Pancreas (tissue), 10 donors: ENCODE measurements around the gene SSBP4. TPM values are rescaled to one million over a fixed set of nuclear protein-coding genes. Genes with fewer than 3 reads are reported as not detected.

Experiments
- ATAC-seq, 4 donors: fragments of 200-7000 bp; cut with Tn5 transposase; one replicate each; pipeline versions ENCODE4 v1.8.0 to v1.9.1; 2020; ENCODE audit warnings: mild to moderate bottlenecking in 4 of 4, moderate library complexity in 4 of 4
- DNase-seq, 6 donors: peaks; one replicate each; pipeline ENCODE4 v3.0.0-alpha.2; 2020
- FAIRE-seq: peaks from 2 replicates; lab custom pipeline; 2012; peaks lifted over from hg19 to GRCh38; lab: Jason Lieb, UNC
- H3K27ac ChIP-seq, 4 donors: fragments of 200-600 bp; sonication (generic); 1 replicate in 3 of 4; 2 replicates in 1 of 4; pipeline versions ENCODE4 v1.5.0 to v1.8.0; 2020
- H3K27me3 ChIP-seq, 4 donors: fragments of 200-600 bp; one replicate each; pipeline ENCODE4 v1.8.0; 2021
- H3K36me3 ChIP-seq, 3 donors: fragments of 200-600 bp; sonication (generic) in 1 of 3; one replicate each; pipeline versions ENCODE4 v1.5.0 to v1.8.0; 2020 to 2021
- H3K4me1 ChIP-seq, 3 donors: fragments of 200-600 bp; one replicate each; pipeline ENCODE4 v1.8.0; 2021
- H3K4me3 ChIP-seq, 4 donors: fragments of 200-600 bp; sonication (generic) in 2 of 4; one replicate each; pipeline versions ENCODE4 v1.5.0 to v1.8.0; 2020 to 2021
- H3K9me3 ChIP-seq, 4 donors: fragments of 200-600 bp; one replicate each; pipeline ENCODE4 v1.8.0; 2021
- CTCF ChIP-seq, 4 donors: fragments of 200-600 bp; sonication (generic) in 3 of 4; IDR thresholded peaks; one replicate each; pipeline versions ENCODE4 v1.5.0 to v1.8.0; 2021; ENCODE audit warnings: antibody characterized with exemption in 4 of 4
- WGBS, 2 donors: extraction: QIAGEN DNeasy Blood & Tissue Kit; methylation state at CpG; one replicate each; pipeline ENCODE4 v1.1.7; 2013; 5-methylcytosine and 5-hydroxymethylcytosine counted together
- intact Hi-C, 3 donors: fragments of 100-400 bp; cut with DNase I; formaldehyde crosslinking; loops; one replicate each; pipeline versions ENCODE4 v1.11.1 to v1.14.2; 2022
- polyA plus RNA-seq, 2 donors: library from polyadenylated mRNA; stranded (reverse); fragments of 200-250 nt; gene quantifications; one replicate each; pipeline ENCODE4 v1.2.3, GENCODE V29; 2013
- total RNA-seq, 6 donors: library from RNA; stranded (reverse); fragmentation: NEBNext Ultra II Directional in 4 of 6; extraction: Animal tissue kit (Norgen Biotek cat#: 25700) in 4 of 6; gene quantifications; one replicate each; pipeline versions ENCODE4 v1.2.1 to v1.2.4, GENCODE V29; 2021 to 2023
- donor health status: healthy with polysubstance abuse.
- donor health status: DM: no; HTN: no; CAD: no; lungs with moderate emphysema.
- donor health status: DM: no; HTN: no; CAD: no.
- donor health status: control.
- donor health status: control.
- donor health status: Bipolar disorder and iron deficiency.
- donor health status: DM: yes; HTN: yes; CAD: no.
- donor health status: DM: no; HTN: no; CAD: no.
- donor health status: DM: no; HTN: no; CAD: no.
- donor health status: DM: yes; HTN: yes; CAD: no.

Gene SSBP4
- total and polyA plus RNA-seq, 8 donors, result 20.5 to 116 (median 25.8) TPM

- peaks cover 15 to 19% (median 17%) of the 10 kb centered on the region in 3 donors for H3K4me1 ChIP-seq
- no peak for FAIRE-seq
- peak overlapping the region; percentile 51 to 78 (median 76) for H3K27ac ChIP-seq
- no peaks in the 10 kb centered on the region for H3K27me3 ChIP-seq
- intact Hi-C loops, result loop anchor here in 1 of 3 donors (10.0 kb wide), 1 partner anchor 109 kb away; the partner anchor contains the start of gene UBA52
- no peak overlapping the region for H3K4me3 ChIP-seq
- peaks cover 0 to 13% (median 7%) of the 10 kb centered on the region in 3 donors for H3K36me3 ChIP-seq
- DNase-seq, result peak in 2 of 6 donors; percentile 42 to 77
- TF ChIP-seq CTCF (IDR thresholded peaks at IDR 0.05), result no peak
- H3K9me3 ChIP-seq, result no peaks in the 10 kb centered on the region
- ATAC-seq, result no peak
- whole genome bisulfite sequencing, 2 donors, result 86 to 87% methylated on average over 29 to 30 of the region's 30 CpGs
Measured at GRCh38 chr19:18465214-18465963, 46.2 kb downstream of the SSBP4 start.

- peaks cover 15 to 19% (median 17%) of the 10 kb centered on the region in 3 donors for H3K4me1 ChIP-seq
- 76 to 77% methylated on average over 6 of the region's 6 CpGs for WGBS, 2 donors
- no peaks in the 10 kb centered on the region for H3K27me3 ChIP-seq
- no peak for ATAC-seq
- no peak overlapping the region for H3K4me3 ChIP-seq
- no peak for FAIRE-seq
- H3K36me3 ChIP-seq, result peaks cover 0 to 7% (median 7%) of the 10 kb centered on the region in 3 donors
- intact Hi-C loops, result loop anchor here in 1 of 3 donors (10.0 kb wide), 1 partner anchor 109 kb away; the partner anchor contains the start of gene UBA52
- no peaks in the 10 kb centered on the region for H3K9me3 ChIP-seq
- TF ChIP-seq CTCF (IDR thresholded peaks at IDR 0.05), result no peak
- peak overlapping the region in 3 of 4 donors; percentile 74 to 78 (median 77) for H3K27ac ChIP-seq
- DNase-seq, result peak in 1 of 6 donors; percentile 71
Measured at GRCh38 chr19:18465964-18466339, 46.8 kb downstream of the SSBP4 start.

- FAIRE-seq (no peak), ATAC-seq (no peak), DNase-seq (no peak)
- H3K4me3 ChIP-seq, result no peak overlapping the region
- no peaks in the 10 kb centered on the region for H3K27me3 ChIP-seq
- H3K4me1 ChIP-seq, result peaks cover 15 to 19% (median 17%) of the 10 kb centered on the region in 3 donors
- intact Hi-C loops, result loop anchor here in 1 of 3 donors (10.0 kb wide), 1 partner anchor 108 kb away; the partner anchor contains the start of gene UBA52
- H3K9me3 ChIP-seq, result no peaks in the 10 kb centered on the region
- H3K36me3 ChIP-seq, result peaks cover 0 to 3% (median 3%) of the 10 kb centered on the region in 3 donors
- TF ChIP-seq CTCF (IDR thresholded peaks at IDR 0.05), result no peak
- peak overlapping the region in 3 of 4 donors; percentile 18 to 77 (median 74) for H3K27ac ChIP-seq
- WGBS, 2 donors, result 84 to 87% methylated on average over 11 of the region's 11 CpGs
Measured at GRCh38 chr19:18466354-18466753, 47.2 kb downstream of the SSBP4 start.

GRCh38 chr19:18467978-18468377 lies 48.8 kb downstream of the SSBP4 start:
- peak overlapping the region; percentile 54 to 75 (median 68) for H3K27ac ChIP-seq
- H3K27me3 ChIP-seq, result no peaks in the 10 kb centered on the region
- ATAC-seq (no peak), FAIRE-seq (no peak), DNase-seq (no peak)
- no peaks in the 10 kb centered on the region for H3K9me3 ChIP-seq
- 64 to 68% methylated on average over 3 of the region's 3 CpGs for WGBS, 2 donors
- peaks cover 15 to 19% (median 17%) of the 10 kb centered on the region in 3 donors for H3K4me1 ChIP-seq
- intact Hi-C loops, result loop anchor here in 1 of 3 donors (10.0 kb wide), 1 partner anchor 107 kb away; the partner anchor contains the start of gene UBA52
- no peak overlapping the region for H3K4me3 ChIP-seq
- no peaks in the 10 kb centered on the region for H3K36me3 ChIP-seq
- TF ChIP-seq CTCF (IDR thresholded peaks at IDR 0.05), result no peak
